GM18520 (cell line): ENCODE data around the gene ARMCX4.
"Not testable (repeated sequence)": the region's sequence is repeated elsewhere in the genome, so short reads cannot be mapped to it uniquely, and the experiment has no call there.

Experiments
- ATAC-seq: cut with Tn5 transposase; IDR thresholded peaks from one replicate; pipeline ENCODE4 v1.9.1; 2021; ENCODE audit not compliant: unreplicated experiment

Gene ARMCX4

GRCh38 chrX:101485212-101485949 lies at the start of gene ARMCX4:
TSS of gene ARMCX4 (plus strand) at chrX:101485456. CDS start at chrX:101488590, 3,134 bp downstream.
- ATAC-seq = no peak

GRCh38 chrX:101442085-101442484 lies 43.2 kb upstream of the ARMCX4 start:
- no peak for ATAC-seq

DNA sequence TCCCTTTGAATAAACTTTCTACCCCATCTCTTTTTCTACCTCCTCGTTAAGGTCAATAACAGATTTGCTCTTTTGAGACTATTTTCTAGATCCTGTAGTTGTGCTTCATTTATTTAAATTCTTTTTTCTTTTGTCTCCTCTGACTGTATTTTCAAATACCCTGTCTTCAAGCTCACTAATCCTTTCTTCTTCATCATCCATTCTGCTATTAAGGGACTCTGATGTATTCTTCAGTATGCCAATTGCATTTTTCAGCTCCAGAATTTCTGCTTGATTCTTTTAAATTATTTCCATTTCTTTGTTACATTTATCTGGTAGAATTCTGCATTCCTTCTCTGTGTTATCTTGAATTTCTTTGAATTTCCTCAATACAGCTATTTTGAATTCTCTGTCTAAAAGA lies 36.0 kb upstream of the ARMCX4 start:
- no peak for ATAC-seq

DNA sequence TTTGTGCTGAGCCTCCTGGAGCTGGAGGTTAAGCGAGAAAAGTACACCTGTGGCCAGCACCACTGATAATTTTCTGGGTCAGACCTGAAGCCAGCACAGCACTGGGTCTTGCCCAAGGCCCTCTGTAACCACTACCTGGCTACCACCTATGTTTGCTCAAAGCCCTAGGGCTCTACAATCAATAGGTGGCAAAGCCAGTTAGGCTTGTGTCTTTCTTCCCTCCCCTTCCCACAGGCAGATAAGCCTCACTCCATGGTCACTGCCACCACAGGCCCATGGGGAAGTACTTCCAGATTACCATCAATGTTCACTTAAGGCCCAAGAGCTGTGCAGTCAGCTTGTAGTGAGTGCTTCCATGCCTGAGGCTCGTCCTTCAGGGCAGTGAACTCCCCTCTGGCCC lies 35.2 kb upstream of the ARMCX4 start:
- no peak for ATAC-seq

- no peak for ATAC-seq
Measured at GRCh38 chrX:101450961-101451360, 34.3 kb upstream of the ARMCX4 start.

- ATAC-seq = no peak
Measured at GRCh38 chrX:101452056-101452455, 33.2 kb upstream of the ARMCX4 start.

DNA sequence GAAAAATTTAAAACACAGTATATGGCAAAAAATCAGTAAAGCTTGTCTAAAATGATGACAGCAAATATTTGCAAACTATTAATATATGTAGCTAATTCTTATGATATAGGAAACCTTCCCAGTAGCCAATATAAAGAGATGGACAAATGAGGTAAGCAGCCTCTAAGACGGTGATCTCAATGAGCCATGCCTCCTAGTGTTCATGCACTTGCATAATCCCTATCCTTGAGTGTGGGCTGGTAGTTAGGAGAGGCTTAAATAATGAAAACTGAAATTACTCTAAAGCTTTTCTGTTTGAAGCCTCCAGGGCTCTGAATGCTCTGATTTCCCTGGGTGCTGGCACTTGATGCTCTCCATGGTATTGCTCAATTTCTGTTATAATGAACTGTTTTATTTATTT lies 24.6 kb upstream of the ARMCX4 start:
- no peak for ATAC-seq

DNA sequence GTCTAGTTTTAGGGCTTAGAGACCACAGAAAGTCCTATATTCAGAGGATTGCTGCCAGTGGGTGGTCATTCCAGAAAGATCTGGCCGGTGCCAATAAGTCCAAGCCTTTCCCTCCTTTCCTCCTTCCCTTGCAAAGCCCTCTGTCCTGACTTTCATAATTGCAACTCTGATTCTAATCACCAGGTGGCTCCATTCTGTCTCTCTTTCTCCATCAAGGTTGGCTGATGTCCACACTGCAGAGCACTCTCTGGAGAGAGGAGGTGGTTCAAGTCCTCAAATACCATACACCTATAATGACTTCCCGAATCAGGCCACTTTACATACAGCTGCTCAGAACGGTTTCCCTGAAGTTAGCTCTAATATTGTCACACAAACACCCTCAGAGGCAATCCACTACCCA lies 22.4 kb upstream of the ARMCX4 start:
- ATAC-seq = no peak

DNA sequence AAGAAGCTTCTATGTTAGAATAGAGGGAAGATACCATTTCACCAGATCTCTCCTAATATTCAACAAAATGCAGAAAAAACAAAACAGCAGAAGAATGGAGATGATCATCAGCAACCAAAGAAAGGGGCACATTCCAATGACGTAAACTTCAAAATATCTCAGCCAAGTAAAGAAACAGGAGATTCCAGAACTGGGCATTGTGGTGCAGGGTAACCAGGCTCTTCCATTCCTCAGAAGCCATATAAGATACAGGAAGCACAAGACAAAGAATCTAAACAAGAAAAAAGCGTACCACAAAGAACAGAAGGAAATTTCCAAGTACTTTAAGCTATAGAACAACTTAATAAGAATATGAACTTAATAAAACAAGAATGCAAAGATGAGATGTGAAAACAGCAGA lies 6.9 kb upstream of the ARMCX4 start:
- ATAC-seq = no peak

- ATAC-seq = no peak
Measured at GRCh38 chrX:101482296-101482695, 3.0 kb upstream of the ARMCX4 start.

GRCh38 chrX:101483705-101484104 lies 1.6 kb upstream of the ARMCX4 start:
- ATAC-seq = no peak

- no peak for ATAC-seq
Measured at GRCh38 chrX:101484135-101484534, 1.1 kb upstream of the ARMCX4 start.

DNA sequence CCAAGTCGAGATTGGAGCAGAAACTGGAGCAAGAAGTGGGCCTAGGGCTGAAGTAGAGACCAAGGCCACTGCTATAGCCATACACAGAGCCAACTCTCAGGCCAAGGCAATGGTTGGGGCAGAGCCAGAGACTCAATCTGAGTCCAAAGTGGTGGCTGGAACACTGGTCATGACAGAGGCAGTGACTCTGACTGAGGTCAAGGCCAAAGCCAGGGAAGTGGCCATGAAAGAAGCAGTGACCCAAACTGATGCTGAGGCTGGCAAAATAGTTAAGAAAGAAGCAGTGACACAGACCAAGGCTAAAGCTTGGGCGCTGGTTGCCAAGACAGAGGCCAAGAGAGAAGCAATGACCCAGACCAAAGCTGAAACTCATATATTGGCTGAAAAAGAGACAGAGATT lies 3.5 kb downstream of the ARMCX4 start:
- no peak for ATAC-seq

DNA sequence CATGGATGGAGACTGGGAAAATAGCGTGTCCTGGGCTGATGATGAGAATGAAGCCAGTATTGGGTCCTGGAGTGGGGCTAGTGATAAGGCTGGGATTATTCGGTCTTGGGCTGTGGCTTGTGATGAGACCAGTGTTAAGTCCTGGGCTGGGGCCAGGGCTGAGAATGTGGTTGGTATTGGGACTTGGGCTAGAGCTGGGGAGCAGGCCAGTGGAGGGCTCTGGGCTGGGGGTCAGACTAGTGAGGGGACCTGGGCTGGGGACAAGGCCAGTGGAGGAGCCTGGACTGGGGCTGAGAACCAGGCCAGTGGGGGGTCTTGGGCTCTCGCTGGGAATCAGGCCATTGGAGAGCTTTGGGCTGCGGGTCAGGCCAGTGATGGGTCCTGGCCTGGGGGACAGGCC lies 6.7 kb downstream of the ARMCX4 start:
- ATAC-seq = no peak

DNA sequence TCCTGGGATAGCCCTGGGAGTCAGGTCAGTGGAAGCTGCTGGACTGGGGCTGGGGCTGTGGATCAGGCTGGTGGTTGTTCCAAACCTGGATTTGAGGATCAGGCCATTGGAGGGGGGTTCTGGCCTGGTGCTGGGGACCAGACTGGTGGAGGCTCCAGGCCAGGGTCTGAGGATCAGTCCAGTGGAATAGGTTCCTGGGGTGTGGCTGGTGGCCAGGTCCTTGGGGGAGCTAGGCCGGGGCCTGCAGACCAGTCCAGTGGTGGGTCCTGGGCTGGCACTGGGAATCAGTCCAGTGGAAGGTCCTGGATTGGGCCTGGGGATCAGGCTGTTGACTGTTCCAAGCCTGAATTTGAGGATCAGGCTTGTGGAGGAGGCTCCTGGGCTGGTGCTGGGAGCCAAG lies 8.0 kb downstream of the ARMCX4 start:
- ATAC-seq = no peak

- ATAC-seq = not testable (repeated sequence)
Measured at GRCh38 chrX:101502929-101503328, 17.7 kb downstream of the ARMCX4 start.

- no peak for ATAC-seq
Measured at GRCh38 chrX:101507372-101507771, 22.1 kb downstream of the ARMCX4 start.

- ATAC-seq = no peak
Measured at GRCh38 chrX:101507986-101508385, 22.7 kb downstream of the ARMCX4 start.

GRCh38 chrX:101530944-101531343 lies 45.7 kb downstream of the ARMCX4 start:
- no peak for ATAC-seq
